ENCODE results near the gene PTPRU.

DNA sequence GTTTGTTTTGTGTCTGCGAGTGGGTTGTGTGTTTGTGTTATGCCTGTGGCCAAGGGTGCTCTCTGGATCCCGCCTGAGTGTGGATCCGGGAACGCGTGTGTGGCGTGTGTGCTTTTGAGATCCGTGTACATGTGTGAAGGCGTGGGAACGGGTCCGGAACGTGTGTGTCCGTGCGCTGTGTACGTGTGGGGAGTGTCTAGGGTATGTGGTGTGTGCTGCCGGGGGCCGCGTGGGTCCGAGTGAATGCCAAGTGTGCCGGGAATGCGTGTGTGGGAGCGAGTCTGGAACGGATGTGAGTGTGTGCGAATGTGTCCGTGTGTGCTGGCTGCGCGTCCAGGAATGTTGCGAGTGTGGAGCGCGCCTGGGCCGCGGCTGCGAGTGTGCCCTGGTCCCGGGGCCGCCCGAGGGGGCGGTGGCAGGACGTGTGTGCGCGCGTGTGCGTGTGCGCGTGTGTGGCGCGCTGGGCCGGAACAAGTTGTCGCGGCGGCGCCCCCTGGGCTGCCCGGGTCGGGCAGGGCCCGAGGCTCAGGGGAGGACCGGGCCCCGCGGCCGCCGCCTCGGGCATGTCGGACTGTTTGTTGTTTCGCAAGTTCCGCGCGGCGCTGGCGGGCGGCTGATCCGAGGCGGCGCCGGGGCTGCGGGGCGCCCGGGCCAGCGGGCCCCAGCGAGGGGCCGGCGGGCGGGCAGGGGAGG is 953 bp downstream of the PTPRU start:
- no peak for TF ChIP-seq POLR2A (IDR thresholded peaks at IDR 0.05; ENCODE audit: extremely low read depth, insufficient read length)
- no peak for TF ChIP-seq CTCF (IDR thresholded peaks at IDR 0.05; ENCODE audit: low read depth, low read length)
